Astrocyte of the cerebellum (primary cell): ENCODE results near the gene SRSF3.

ENCODE experiments used
- DNase-seq: peaks from one replicate; pipeline ENCODE4 v3.0.0-alpha.2; 2011; ENCODE audit warnings: low read depth
- H3K4me3 ChIP-seq: 2 replicates; pipeline ENCODE4 v1.5.1; 2011; ENCODE audit warnings: mild to moderate bottlenecking, low read depth, low read length, moderate library complexity
- CTCF ChIP-seq: IDR thresholded peaks from 2 replicates; pipeline ENCODE4 v1.5.1; 2012; ENCODE audit warnings: low read length, low read depth, moderate library complexity, mild to moderate bottlenecking; ENCODE audit errors: missing control alignments
- in situ Hi-C: cut with HindIII; loops from 2 replicates; pipeline ENCODE4 v1.10.0; 2017; ENCODE audit warnings: low sequenced_read_pairs

SRSF3 gene

GRCh38 chr6:36590237-36590636 is 3.9 kb upstream of the SRSF3 start:
- no peak for TF ChIP-seq CTCF
- peak; percentile 53 for DNase-seq
- in situ Hi-C loops: no loop called here
- no peak overlapping the region for H3K4me3 ChIP-seq

GRCh38 chr6:36592221-36592655 is 1.9 kb upstream of the SRSF3 start:
- no peak for TF ChIP-seq CTCF
- H3K4me3 ChIP-seq: no peak overlapping the region
- DNase-seq: no peak
- in situ Hi-C loops: no loop called here

- in situ Hi-C loops: no loop called here
- DNase-seq: no peak
- H3K4me3 ChIP-seq: peak overlapping the region; percentile 96
- TF ChIP-seq CTCF: no peak
These were observed 563 bp upstream of the SRSF3 start for GRCh38 chr6:36593569-36594028.

- TF ChIP-seq CTCF: no peak
- peak overlapping the region; percentile 96 for H3K4me3 ChIP-seq
- in situ Hi-C loops: loop anchor here (5.0 kb wide), 1 partner anchor 33 kb away; no protein-coding TSS in a partner anchor
- no peak for DNase-seq
These were observed 868 bp downstream of the SRSF3 start for GRCh38 chr6:36594816-36595643.

GRCh38 chr6:36596356-36596755 is 2.2 kb downstream of the SRSF3 start:
- no peak for DNase-seq
- in situ Hi-C loops: loop anchor here (5.0 kb wide), 1 partner anchor 34 kb away; no protein-coding TSS in a partner anchor

GRCh38 chr6:36597775-36598174 is 3.6 kb downstream of the SRSF3 start:
- DNase-seq: no peak
- TF ChIP-seq CTCF: no peak
- H3K4me3 ChIP-seq: peak overlapping the region; percentile 96
- in situ Hi-C loops: loop anchor here (5.0 kb wide), 1 partner anchor 35 kb away; no protein-coding TSS in a partner anchor

More at GRCh38 chr6:36596356-36596755, 2.2 kb downstream of the SRSF3 start:
- no peak for TF ChIP-seq CTCF
- peak overlapping the region; percentile 96 for H3K4me3 ChIP-seq
